Activated CD4-positive, CD25-positive, alpha-beta regulatory T cell treated with anti-CD3 and anti-CD28 coated beads, Interleukin-2, amount 50 U/mL, for 16 hours (primary cell): Measurements from ENCODE around the gene ENAM.
"Not testable (repeated sequence)": the region's sequence is repeated elsewhere in the genome, so short reads cannot be mapped to it uniquely, and the experiment has no call there.

Source experiments
- DNase-seq: peaks from one replicate; pipeline ENCODE4 v3.0.0-alpha.2; 2020; ENCODE audit warnings: low read depth, low spot score

The ENAM gene

DNA sequence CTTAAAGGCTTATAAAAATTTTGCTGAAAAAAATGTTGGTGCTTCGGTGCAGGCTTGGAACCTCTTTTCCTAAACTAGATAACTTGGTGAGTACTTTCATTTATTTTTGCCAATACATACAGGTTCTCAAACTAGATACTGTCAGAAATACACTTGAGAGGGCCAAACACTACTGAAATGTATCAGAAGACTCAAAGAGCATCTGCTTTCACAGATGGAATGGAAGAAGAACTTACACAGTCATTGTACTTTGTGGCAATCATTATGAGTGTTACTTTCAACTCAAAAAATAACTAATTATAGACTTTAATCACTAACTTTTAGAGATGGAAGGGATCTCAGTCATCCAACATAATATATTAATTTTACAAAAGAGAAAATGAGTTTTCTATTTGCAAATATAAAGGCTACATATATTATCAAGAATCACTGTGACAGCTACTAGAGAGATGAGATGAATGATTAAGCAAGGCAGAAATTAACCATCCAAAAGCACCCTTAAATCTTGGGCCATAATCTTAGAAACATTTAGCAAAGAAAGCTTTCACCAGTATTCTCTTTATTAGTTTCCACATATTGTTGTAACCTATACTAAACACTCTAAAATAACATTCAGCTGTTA, 1.0 kb downstream of the ENAM start:
- DNase-seq, result no peak

DNA sequence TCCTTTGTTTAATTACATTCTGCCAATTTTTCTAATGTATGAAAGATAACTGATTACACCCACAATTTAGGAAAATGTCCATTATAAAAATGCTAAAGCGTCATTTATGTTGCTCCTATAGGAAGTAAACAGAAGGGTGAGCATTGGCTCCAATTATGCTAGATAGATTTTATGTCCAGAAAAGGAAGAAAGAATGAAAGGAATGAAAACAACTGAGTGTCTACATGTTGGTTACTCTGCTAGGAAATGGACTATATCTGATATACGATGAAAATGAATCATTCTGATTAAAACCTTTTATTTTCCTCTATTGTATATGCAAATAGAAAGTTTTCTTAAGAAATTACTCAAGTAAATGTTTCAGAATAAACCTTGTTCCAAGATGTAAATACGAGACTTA, 1.6 kb downstream of the ENAM start:
- no peak for DNase-seq

DNA sequence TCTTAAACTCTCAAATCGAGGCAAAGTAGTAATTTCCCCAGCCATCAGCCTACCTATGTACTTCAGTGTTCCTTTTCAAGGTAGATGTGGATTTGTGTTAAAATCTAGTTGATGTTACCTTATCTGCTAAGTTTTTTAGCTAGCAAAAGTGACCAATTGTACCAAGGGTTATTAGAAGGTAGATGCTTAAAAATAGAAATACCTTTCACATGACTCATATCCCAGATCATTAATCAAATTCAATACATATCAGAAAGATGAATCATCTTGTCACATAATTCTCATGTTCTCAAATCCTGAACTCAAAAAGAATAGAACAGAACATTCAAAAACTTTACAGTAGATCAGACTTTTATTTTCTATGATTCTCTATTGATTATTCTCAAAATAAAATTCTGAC, 3.5 kb downstream of the ENAM start:
- no peak for DNase-seq

DNA sequence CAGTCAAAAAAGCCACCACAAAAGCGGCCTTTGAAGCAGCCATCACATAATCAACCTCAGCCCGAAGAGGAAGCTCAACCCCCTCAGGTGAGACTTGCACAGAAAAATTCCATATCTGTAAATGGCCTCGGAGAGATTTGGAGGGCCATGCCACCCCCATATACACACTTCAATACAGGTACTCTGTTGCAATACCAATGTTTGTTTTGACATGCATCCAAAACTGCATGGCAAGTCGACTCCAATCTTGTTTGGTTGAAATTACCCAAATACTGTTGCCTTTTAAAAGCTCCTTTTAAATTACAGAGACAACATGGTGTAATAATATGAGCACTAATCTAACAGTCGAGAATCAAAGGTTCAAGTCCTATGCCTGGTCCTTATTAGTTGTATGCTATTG, 5.9 kb downstream of the ENAM start:
- no peak for DNase-seq

DNA sequence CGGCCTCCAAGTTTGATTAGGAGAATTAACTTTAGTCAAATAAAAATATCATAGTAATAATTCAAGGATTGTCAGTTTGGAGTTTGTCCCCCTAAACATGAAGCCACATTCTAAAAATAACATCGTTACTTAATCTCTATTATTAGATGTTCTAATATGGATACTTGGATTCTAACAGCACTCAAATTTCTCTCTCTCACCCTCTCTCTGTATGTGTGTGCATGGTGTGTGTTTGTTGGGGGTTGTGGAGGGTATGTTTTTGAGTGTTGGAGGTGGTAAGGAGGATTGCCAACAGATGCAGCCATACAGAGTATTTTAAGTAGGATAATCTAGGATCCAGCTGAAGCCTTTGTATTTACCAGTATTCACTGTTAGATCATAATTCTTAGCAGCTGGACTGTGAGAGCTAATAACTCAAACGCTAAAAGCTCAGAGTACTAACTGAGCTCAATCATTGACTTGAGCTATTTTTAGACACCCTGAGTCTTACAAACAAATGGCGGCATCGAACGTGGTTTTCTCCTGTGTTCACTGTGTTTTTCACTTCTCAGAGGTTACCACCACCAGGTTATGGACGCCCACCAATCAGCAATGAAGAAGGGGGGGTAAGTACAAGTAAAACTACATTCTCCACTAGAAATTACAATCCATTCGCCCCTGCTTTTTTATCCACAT, 8.8 kb downstream of the ENAM start:
- no peak for DNase-seq

DNA sequence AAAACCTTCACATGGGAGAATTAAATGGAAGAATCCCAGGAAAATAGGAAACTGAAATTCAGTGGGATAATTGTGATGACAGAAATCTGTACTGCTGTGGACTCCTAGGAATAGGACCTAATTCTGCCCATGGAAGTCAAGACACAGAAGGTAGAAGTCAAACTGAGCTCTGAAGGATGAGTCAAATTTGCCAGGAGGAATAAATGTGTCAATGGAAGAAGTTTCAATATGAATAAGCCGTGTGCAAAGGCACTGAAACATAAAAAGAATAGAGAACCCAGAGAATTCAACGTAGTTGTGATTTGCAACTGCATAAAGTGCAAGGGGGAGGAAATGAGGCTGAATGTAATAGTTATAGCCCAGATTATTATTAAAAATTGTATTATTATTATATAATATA, 11.6 kb downstream of the ENAM start:
- DNase-seq, result no peak

DNA sequence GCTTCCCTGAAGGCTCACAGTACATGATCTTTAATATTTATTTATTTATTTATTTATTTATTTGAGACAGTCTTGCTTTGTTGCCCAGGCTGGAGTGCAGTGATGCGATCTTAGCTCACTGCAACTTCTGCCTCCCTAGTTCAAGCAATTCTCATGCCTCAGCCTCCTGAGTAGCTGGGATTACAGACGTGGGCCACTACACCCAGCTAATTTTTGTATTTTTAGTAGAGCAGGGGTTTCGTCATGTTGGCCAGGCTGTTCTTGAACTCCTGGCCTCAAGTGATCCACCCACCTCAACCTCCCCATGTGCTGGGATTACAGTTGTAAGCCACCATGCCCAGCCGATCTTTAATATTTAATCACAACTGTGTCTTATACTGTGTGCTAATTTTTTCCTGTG, 22.2 kb downstream of the ENAM start:
- not testable (repeated sequence) for DNase-seq

DNA sequence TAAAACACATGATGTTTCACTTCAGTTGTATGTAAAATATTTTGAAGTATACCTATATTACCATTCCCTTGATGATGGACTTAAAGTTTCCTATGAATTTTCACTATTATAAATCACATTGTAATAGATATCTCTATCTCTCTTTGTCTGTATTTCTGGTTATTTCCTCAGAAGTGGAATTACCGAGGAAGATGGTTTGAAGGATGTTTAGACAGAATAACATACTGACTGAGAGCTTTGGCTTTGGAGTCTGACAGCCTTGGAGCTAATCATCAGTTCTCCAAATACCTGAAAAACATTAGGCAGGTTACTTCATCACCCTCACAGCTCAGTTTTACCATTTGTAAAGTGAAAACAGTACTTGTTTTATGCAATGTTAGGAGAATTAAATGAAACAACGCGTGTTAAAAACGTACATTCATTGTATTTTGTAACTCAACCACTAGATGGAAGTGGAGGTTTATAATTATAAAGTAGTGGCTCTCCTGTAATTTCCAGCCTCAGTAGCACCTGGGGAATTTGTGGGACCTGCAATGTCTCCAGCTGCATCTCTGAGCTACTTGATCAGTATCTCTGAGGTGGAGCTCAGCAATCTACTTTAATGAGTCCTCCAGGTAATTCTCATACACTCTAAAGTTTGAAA, 23.4 kb downstream of the ENAM start:
- no peak for DNase-seq

DNA sequence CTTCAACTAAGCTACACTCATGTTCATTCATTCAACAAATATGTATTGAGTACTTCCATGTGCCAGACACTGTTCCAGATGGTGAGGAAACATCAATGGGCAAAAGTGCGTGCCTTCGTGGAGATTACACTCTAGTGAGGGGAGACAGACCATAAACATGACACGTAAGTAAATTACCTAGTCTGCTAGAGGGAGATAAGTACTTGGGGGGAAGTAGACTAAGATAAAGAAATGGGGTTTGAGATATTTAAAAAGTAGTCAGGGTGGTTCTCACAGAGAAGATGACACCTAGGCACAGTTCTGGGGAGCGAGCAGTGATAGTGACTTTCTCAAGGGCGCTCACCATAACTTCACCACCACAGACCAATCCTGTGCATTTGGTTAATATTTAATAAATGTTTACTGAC, 26.1 kb downstream of the ENAM start:
- no peak for DNase-seq

DNA sequence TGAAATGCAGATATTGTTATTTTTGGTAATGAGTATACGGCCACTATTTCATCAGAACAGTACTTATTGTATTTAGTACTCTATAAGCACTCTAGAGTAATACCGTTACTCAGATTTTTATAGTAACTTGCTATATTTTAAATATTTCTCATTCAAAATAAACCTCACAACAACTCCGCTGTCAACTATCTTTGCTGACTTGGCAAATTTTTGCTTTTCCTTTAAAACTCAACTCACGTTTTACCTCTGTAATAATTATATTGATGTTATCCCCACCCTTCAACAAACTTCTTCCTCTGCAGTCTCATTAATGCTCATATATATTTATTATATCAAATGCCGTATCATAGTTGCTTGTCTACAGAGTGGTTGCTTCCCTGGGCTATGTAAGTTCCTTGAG, 28.8 kb downstream of the ENAM start:
- DNase-seq, result no peak

DNA sequence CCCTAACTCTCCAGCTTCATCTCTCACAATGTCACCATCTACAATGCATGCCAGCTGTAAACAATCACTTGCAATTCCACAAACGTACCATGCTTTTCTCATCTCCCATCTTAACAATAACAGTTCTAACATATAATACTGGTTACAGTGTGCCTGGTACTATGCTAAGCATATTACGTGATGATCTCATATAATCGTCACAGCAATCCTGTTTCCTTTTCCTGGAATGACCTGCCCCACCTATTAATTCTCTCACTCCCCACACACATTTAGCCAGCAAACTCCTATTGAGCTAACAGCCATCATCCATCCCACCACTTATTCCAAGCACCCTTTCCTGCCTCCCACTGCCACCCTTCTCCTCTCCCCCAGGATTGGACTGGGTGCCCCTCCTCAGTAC, 29.9 kb downstream of the ENAM start:
- DNase-seq, result no peak

DNA sequence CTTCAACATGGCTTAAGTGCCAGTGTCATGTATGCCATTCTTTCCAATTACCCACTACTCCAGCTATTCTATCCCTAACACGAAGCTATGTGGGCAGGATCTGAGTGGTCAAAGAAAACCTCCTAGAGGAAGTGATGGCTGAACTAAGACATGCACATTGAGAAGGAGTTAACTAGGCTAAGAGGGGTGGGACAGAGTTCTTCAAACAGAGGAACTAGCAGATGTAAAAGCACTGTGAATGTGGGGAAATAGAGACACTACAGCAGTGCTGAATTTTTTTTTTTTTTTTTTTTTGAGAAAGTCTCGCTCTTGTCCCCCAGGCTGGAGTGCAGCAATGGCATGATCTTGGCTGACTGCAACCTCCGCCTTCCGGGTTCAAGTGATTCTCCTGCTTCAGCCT, 31.6 kb downstream of the ENAM start:
- DNase-seq, result no peak

DNA sequence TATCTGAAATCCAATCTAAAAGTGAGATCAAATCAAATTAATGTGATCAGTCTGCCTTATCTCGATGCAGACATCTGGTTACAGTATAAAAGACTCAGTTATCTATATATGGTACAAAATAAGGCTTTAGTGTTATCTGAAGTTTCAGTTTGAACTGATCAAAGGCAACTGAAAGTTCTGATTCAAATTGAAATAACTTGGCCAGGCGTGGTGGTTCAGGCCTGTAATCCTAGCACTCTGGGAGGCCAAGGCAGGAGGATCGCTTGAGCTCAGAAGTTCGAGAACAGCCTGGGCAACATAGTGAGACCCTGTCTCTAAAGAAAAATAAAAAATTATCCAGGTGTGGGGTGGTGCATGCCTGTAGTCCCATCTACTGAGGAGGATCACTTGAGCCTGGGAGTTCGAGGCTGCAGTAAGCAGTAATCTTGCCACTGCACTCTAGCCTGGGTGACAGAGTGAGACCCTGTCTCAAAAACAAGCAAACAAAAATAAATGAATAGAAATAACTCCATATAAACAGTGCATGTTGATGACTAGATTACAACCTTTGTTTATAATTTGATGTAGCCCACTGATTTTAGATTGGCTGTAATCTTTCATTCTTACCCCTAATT, 32.9 kb downstream of the ENAM start:
- not testable (repeated sequence) for DNase-seq

DNA sequence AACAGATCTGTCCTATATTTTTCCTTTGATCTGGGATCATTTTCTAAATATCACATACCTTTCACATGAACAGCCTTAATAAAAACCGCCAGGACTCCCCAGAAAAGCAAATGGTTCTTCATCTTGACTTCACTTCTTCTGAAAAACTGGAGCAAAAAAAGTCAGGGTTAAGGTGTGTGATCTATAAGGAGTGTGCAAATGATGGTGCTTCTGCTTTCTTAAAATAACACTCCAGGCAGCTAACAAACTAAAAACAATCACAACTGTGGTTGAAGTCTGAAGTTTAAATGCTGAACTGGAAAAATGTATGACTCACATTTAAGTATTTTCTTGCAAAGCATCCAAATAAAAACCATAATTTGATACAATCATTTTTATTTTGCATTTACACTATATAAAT, 37.8 kb downstream of the ENAM start, which contains the start of gene JCHAIN:
Gene JCHAIN, minus strand, starts transcription at position 140 of the 400 bp plus-strand sequence. Its CDS starts 18 bp downstream, at position 122.
- DNase-seq, result no peak

DNA sequence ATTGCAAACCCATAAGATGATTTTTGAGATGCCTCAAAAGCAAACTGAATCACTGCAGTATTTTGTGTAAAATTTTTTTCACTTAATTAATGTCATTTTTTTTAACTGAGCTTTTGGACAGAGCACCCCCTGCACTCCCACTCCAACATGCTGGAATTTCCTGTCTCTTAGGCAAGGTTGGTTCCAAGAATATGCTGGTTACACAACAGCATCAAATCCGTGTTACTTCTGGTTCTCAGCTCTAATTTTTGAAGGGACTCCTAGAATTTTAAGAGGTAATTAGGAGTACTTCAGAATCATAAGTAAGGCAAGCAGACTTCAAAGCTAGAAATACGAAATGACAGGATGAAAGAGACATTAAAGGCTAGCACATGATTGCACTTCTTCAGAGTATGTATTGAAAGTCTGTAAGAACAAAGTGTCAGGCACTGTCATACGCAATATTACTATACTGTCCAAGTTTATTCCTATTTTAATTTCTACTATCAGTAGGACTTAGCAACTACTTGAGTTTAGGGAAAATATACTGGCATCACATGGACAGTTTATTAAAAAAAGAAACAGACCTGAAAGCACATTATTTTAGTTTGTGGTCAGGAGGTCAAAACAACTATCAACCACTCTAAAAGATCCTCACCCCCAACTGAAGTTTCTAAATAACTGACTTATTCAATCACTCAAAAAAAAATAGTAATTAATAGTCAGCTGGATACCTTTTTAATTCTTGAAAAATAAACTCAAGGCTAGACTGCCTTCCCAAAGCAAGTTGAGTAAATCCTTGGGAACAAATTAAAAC, 39.4 kb downstream of the ENAM start:
- DNase-seq, result no peak

DNA sequence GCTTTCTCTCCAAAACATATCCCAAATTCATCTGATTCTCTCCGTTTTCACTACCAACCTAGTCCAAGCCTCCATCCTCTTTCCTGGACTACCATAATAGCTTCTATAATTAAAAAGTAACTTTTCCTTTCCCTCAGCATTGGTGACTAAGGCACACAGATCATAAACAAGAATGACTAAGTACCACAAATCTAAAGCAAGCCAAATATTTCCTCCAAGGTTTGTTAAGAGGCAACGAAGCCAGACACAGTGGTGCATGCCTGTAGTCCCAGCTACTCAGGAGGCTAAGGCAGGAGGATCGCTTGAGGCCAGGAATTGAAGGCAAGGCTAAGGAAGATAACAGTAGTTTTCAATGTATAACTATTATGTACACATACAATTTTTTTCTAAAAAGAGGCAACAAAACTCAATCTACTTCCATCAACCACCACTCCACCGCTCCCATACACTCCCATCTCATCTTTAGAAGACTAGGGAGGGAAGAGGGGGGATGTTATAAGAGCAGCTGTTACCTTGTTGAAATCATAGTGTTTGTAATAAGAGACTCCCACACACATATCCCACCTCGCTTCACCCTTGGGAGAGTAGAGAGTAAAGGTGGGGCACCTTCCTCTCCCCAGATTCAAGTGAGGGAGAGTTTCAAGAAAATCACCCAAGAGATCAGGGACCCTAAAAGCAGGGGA, 41.9 kb downstream of the ENAM start:
- no peak for DNase-seq

DNA sequence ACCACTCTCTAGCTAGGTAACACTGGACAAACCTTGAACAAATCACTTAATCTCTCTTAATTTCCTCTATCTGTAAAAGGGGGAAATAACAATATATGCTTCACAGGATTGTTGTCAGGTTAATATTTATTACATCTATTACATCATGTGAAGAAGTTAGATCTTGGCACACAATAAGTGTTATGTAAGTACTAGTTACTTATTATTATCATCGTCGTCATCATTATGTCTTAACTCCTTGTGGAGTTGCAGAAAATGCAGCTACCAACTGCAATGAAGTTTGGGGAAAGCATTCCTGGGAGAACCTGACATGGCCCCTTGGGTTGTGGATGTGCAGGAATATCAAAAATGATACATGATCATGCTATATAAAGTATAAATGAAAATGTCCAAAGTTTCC, 42.5 kb downstream of the ENAM start:
- DNase-seq, result no peak

DNA sequence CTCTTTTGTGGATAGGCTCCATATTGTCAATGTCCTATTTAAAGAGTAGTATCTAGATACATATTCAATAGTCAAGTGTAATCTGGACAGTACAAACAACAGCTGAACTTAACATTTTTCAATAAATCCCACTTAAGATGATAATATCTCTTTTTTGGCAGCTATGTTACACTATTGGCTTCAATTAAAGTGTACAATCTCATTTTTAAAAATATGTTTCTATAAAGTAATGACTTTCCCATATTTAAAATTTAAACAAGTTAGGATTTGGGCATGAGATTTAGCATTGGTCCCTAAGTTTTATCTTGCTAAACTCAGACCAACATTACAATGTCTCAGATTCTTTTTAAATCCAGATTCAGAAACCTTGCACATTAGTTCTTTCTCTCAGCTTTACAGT, 45.6 kb downstream of the ENAM start:
- DNase-seq, result no peak

DNA sequence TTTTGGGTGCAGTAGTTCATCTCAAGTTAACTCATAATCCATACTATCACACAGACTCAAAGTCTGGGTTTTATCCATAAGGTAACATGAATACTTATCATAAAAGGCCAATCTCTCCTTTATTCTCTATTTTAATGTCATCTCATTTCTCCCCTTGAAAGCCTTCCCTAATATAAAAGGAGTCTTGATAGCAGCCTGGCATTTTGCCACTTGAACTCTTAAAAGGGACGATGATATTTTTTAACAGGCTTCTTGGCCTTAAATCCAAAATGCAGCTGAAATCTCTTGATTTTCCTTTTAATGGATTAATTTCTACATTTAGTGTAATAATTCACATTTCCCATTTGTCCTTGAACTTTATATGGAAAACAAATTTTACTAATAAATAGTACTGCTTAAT, 46.2 kb downstream of the ENAM start:
- DNase-seq, result no peak

DNA sequence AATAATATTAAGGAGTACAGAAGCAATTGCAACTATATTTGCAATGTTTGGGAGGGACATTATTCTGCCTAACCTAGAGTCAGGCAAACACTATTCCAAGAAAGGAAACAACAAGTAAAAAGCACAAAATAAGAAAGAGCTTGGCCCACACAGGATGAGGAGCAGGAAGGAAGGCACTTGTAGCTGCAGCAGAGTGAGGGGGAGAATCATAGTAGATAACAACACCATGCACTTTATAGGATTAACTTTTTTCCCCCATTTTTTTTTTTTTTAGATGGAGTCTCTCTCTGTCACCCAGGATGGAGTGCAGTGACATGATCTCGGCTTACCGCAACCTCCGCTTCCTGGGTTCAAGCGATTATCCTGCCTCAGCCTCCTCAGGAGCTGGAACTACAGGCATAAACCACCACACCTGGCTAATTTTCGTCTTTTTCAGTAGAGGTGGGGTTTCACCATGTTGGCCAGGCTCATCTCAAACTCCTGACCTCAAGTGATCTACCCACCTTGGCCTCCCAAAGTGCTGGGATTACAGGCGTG, 48.1 kb downstream of the ENAM start:
- no peak for DNase-seq

DNA sequence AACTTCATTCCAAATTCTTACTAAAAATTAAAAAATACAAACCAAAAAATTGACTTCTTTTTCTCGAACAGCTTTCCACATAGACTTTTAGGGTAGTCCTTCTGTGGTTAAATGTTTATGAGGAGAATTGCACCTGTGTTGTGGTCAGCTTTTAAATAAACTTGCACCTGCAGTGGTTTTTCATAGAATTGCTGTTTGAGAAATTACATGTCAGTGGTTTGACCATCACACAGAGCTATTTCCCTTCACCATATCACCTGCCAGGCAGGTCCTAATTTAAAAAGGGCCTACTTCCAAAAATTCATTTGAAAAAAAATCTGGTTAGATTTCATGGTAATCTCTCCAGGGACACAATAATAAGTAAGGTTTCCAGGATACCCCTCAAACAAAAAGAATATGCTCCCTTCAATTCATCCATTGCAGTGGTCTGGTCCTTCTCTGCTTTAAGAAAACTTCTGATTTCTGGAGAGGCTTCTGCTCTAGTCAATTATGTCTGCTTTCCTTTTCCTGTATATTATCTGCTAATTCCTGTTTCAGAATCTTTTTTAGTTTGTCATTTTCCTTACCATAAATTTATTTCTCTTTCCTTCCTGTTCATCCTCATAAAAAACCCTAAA, 49.9 kb downstream of the ENAM start:
- no peak for DNase-seq
